ENCODE measurements around the gene CACNB4.

DNA sequence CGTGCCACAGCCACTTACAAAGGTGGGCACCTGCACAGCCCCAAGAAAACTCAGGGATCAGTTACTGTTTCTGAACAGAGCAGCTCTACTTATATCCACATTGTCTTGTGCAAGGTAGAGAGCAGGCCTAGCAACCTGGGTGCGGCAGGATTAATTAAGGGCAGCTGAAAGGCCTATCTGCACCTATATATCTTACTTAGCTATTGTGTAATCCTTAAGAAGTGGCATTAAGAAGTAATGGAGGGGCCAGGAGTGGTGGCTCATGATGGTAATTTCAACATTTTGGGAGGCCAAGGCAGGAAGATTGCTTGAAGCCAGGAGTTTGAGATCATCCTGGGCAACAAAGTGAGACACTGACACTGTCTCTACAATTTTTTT, 257.8 kb downstream of the CACNB4 start:
- TF ChIP-seq, protein P1, sequence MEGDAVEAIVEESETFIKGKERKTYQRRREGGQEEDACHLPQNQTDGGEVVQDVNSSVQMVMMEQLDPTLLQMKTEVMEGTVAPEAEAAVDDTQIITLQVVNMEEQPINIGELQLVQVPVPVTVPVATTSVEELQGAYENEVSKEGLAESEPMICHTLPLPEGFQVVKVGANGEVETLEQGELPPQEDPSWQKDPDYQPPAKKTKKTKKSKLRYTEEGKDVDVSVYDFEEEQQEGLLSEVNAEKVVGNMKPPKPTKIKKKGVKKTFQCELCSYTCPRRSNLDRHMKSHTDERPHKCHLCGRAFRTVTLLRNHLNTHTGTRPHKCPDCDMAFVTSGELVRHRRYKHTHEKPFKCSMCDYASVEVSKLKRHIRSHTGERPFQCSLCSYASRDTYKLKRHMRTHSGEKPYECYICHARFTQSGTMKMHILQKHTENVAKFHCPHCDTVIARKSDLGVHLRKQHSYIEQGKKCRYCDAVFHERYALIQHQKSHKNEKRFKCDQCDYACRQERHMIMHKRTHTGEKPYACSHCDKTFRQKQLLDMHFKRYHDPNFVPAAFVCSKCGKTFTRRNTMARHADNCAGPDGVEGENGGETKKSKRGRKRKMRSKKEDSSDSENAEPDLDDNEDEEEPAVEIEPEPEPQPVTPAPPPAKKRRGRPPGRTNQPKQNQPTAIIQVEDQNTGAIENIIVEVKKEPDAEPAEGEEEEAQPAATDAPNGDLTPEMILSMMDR (IDR thresholded peaks at IDR 0.05; ENCODE audit: insufficient read depth, low read length): no peak
- TF ChIP-seq GABPA (IDR thresholded peaks at IDR 0.05; ENCODE audit: low read depth): no peak
- TF ChIP-seq, protein P2, sequence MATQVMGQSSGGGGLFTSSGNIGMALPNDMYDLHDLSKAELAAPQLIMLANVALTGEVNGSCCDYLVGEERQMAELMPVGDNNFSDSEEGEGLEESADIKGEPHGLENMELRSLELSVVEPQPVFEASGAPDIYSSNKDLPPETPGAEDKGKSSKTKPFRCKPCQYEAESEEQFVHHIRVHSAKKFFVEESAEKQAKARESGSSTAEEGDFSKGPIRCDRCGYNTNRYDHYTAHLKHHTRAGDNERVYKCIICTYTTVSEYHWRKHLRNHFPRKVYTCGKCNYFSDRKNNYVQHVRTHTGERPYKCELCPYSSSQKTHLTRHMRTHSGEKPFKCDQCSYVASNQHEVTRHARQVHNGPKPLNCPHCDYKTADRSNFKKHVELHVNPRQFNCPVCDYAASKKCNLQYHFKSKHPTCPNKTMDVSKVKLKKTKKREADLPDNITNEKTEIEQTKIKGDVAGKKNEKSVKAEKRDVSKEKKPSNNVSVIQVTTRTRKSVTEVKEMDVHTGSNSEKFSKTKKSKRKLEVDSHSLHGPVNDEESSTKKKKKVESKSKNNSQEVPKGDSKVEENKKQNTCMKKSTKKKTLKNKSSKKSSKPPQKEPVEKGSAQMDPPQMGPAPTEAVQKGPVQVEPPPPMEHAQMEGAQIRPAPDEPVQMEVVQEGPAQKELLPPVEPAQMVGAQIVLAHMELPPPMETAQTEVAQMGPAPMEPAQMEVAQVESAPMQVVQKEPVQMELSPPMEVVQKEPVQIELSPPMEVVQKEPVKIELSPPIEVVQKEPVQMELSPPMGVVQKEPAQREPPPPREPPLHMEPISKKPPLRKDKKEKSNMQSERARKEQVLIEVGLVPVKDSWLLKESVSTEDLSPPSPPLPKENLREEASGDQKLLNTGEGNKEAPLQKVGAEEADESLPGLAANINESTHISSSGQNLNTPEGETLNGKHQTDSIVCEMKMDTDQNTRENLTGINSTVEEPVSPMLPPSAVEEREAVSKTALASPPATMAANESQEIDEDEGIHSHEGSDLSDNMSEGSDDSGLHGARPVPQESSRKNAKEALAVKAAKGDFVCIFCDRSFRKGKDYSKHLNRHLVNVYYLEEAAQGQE (IDR thresholded peaks at IDR 0.05; ENCODE audit: insufficient replicate concordance, low read depth): no peak
